H1 (cell line): ENCODE measurements around the gene MTO1. TPM values are rescaled to one million over a fixed set of nuclear protein-coding genes. Genes with fewer than 3 reads are reported as not detected.

Source experiments
- CTCF ChIA-PET: fragments of 300-600 bp; sonication (Branson Sonifier 250); formaldehyde crosslinking; loops from one replicate; lab custom pipeline; 2021; ENCODE audit not compliant: partially characterized antibody; lab: Charles Lee
- POLR2A ChIA-PET: fragments of 300-600 bp; sonication (Branson Sonifier 250); formaldehyde crosslinking; loops from one replicate; lab custom pipeline; 2021; ENCODE audit warnings: inconsistent platforms; ENCODE audit not compliant: partially characterized antibody; lab: Charles Lee
- DNase-seq, 2 experiments: peaks; one replicate each; pipeline versions ENCODE4 v3.0.0 to v3.0.0-alpha.2; 2010 to 2022; ENCODE audit warnings: low spot score in 2 of 2, low read depth in 1 of 2, mixed read lengths in 1 of 2
- FAIRE-seq: peaks from 2 replicates; lab custom pipeline; 2011; peaks lifted over from hg19 to GRCh38; lab: Jason Lieb, UNC
- H2AFZ ChIP-seq: 2 replicates; pipeline ENCODE4 v1.8.1; 2012; ENCODE audit warnings: low read length, inconsistent platforms
- H2AK5ac ChIP-seq: 2 replicates; pipeline ENCODE4 v1.6.1; 2013; ENCODE audit warnings: low read depth, low read length
- H2BK120ac ChIP-seq: replicated peaks from 2 replicates; pipeline ENCODE3; 2013; ENCODE audit warnings: low read depth, low read length, inconsistent platforms
- H2BK12ac ChIP-seq: 2 replicates; pipeline ENCODE4 v1.6.1; 2013; ENCODE audit warnings: low read depth, low read length
- H2BK15ac ChIP-seq: 2 replicates; pipeline ENCODE4 v1.6.1; 2013; ENCODE audit warnings: low read length
- H2BK20ac ChIP-seq: 2 replicates; pipeline ENCODE4 v1.6.1; 2013; ENCODE audit warnings: low read length
- H2BK5ac ChIP-seq: 2 replicates; pipeline ENCODE4 v1.6.1; 2013; ENCODE audit warnings: low read depth, low read length
- H3K14ac ChIP-seq: 2 replicates; pipeline ENCODE4 v1.6.1; 2013; ENCODE audit warnings: inconsistent platforms; ENCODE audit not compliant: insufficient read length
- H3K18ac ChIP-seq: 2 replicates; pipeline ENCODE4 v1.6.1; 2013; ENCODE audit warnings: low read length; ENCODE audit errors: extremely low read depth
- H3K23ac ChIP-seq: 2 replicates; pipeline ENCODE4 v1.6.1; 2013; ENCODE audit warnings: inconsistent platforms; ENCODE audit not compliant: insufficient read length
- H3K23me2 ChIP-seq: 2 replicates; pipeline ENCODE4 v1.6.1; 2013; ENCODE audit warnings: low read depth, low read length
- H3K27ac ChIP-seq: 2 replicates; pipeline ENCODE4 v1.6.1; 2011; ENCODE audit warnings: low read depth, low read length, inconsistent platforms
- H3K27me3 ChIP-seq, 4 experiments: replicated peaks in 1 of 4; 1 replicate in 1 of 4; 2 replicates in 3 of 4; pipeline versions ENCODE4 v1.6.1 to v1.8.1; 2011 to 2013; ENCODE audit warnings: low read length in 3 of 4, mild to moderate bottlenecking in 3 of 4, inconsistent platforms in 2 of 4, mixed read lengths in 2 of 4, moderate library complexity in 1 of 4; ENCODE audit not compliant: control insufficient read depth in 3 of 4, insufficient read depth in 3 of 4; ENCODE audit errors: extremely low read depth in 1 of 4
- H3K36me3 ChIP-seq, 4 experiments: 2 replicates each; pipeline versions ENCODE4 v1.6.1 to v1.8.1; 2011 to 2013; ENCODE audit warnings: mild to moderate bottlenecking in 4 of 4, low read length in 3 of 4, moderate library complexity in 2 of 4, control low read depth in 1 of 4, inconsistent platforms in 1 of 4; ENCODE audit not compliant: insufficient read depth in 4 of 4, control insufficient read depth in 2 of 4
- H3K4ac ChIP-seq: replicated peaks from 2 replicates; pipeline ENCODE3; 2013; ENCODE audit warnings: low read length, low read depth, mixed read lengths, inconsistent platforms; ENCODE audit not compliant: insufficient read length
- H3K4me1 ChIP-seq, 4 experiments: replicated peaks in 1 of 4; 1 replicate in 1 of 4; 2 replicates in 3 of 4; pipeline versions ENCODE4 v1.6.1 to v1.8.1; 2011 to 2013; ENCODE audit warnings: low read length in 3 of 4, inconsistent platforms in 2 of 4, mixed read lengths in 1 of 4; ENCODE audit not compliant: insufficient read depth in 4 of 4, control insufficient read depth in 3 of 4
- H3K4me2 ChIP-seq, 2 experiments: 2 replicates each; pipeline versions ENCODE4 v1.6.1 to v1.8.1; 2011 to 2013; ENCODE audit warnings: low read depth in 2 of 2, low read length in 2 of 2, control low read depth in 1 of 2, inconsistent platforms in 1 of 2, mild to moderate bottlenecking in 1 of 2; ENCODE audit not compliant: insufficient read depth in 1 of 2
- H3K4me3 ChIP-seq, 4 experiments: fragments of 200-600, 300-600 bp in 1 of 4; sonication (generic), shearing (Covaris generic), sonication (Bioruptor Twin) in 1 of 4; 2 replicates each; pipeline versions ENCODE4 v1.5.1 to v1.8.1; 2011 to 2016; ENCODE audit warnings: low read length in 4 of 4, low read depth in 3 of 4, control low read depth in 2 of 4, inconsistent platforms in 2 of 4, mild to moderate bottlenecking in 2 of 4, mixed read lengths in 1 of 4, moderate library complexity in 1 of 4; ENCODE audit not compliant: insufficient read depth in 2 of 4; ENCODE audit errors: extremely low read depth in 1 of 4
- H3K56ac ChIP-seq: replicated peaks from 2 replicates; pipeline ENCODE3; 2013; ENCODE audit warnings: low read depth, mild to moderate bottlenecking, mixed read lengths, low read length, inconsistent platforms; ENCODE audit not compliant: insufficient read length
- H3K79me1 ChIP-seq: 2 replicates; pipeline ENCODE4 v1.6.1; 2013; ENCODE audit warnings: low read depth, low read length, control low read depth
- H3K79me2 ChIP-seq, 2 experiments: 2 replicates each; pipeline versions ENCODE4 v1.6.1 to v1.8.1; 2012 to 2013; ENCODE audit warnings: low read length in 2 of 2, mild to moderate bottlenecking in 2 of 2, inconsistent platforms in 1 of 2; ENCODE audit not compliant: insufficient read depth in 2 of 2, control insufficient read depth in 1 of 2
- H3K9ac ChIP-seq, 4 experiments: replicated peaks in 1 of 4; 1 replicate in 1 of 4; 2 replicates in 3 of 4; pipeline versions ENCODE4 v1.6.1 to v1.8.1; 2011 to 2013; ENCODE audit warnings: low read depth in 3 of 4, low read length in 3 of 4, control low read depth in 2 of 4, mild to moderate bottlenecking in 2 of 4, moderate library complexity in 2 of 4, inconsistent platforms in 1 of 4; ENCODE audit errors: extremely low read depth in 1 of 4
- H3K9me3 ChIP-seq, 2 experiments: 2 replicates each; pipeline versions ENCODE4 v1.6.1 to v1.8.1; 2012 to 2013; ENCODE audit warnings: mild to moderate bottlenecking in 2 of 2, moderate library complexity in 2 of 2, control low read depth in 1 of 2, inconsistent platforms in 1 of 2, low read depth in 1 of 2, low read length in 1 of 2, mixed read lengths in 1 of 2; ENCODE audit not compliant: insufficient read depth in 2 of 2
- H4K20me1 ChIP-seq, 2 experiments: replicated peaks in 1 of 2; 2 replicates each; pipeline versions ENCODE3 to v1.8.1; 2011 to 2013; ENCODE audit warnings: inconsistent platforms in 2 of 2, low read length in 2 of 2, mild to moderate bottlenecking in 1 of 2; ENCODE audit not compliant: insufficient read depth in 2 of 2, control insufficient read depth in 1 of 2
- H4K5ac ChIP-seq: 2 replicates; pipeline ENCODE4 v1.6.1; 2013; ENCODE audit warnings: low read length, low read depth, mixed read lengths, inconsistent platforms; ENCODE audit not compliant: insufficient read length
- H4K8ac ChIP-seq: 2 replicates; pipeline ENCODE4 v1.8.0; 2013; ENCODE audit warnings: mild to moderate bottlenecking, moderate library complexity, low read length, inconsistent platforms; ENCODE audit not compliant: insufficient read depth; ENCODE audit errors: extremely low read depth
- H4K91ac ChIP-seq: replicated peaks from 2 replicates; pipeline ENCODE3; 2013; ENCODE audit warnings: low read length, mixed read lengths, inconsistent platforms; ENCODE audit not compliant: insufficient read length
- ASH2L ChIP-seq: fragments of 200-600, 300-600 bp; sonication (generic); IDR thresholded peaks from one replicate; pipeline ENCODE4 v1.7.1; 2017; ENCODE audit warnings: low read length
- CBX5 ChIP-seq: fragments of 300-800, 300-1000 bp; sonication (generic); IDR thresholded peaks from 2 replicates; pipeline ENCODE4 v1.7.1; 2016; ENCODE audit warnings: antibody characterized with exemption, low read length, low read depth
- CEBPB ChIP-seq: IDR thresholded peaks from 2 replicates; pipeline ENCODE4 v1.6.1; 2012; ENCODE audit warnings: low read depth, low read length
- CREB1 ChIP-seq: IDR thresholded peaks from 2 replicates; pipeline ENCODE4 v1.6.1; 2012; ENCODE audit warnings: inconsistent platforms
- EGR1 ChIP-seq: IDR thresholded peaks from 2 replicates; pipeline ENCODE4 v1.6.1; 2011; ENCODE audit warnings: low read depth, low read length, borderline replicate concordance
- HDAC6 ChIP-seq: IDR thresholded peaks from one replicate; pipeline ENCODE4 v1.7.1; 2012; ENCODE audit warnings: low read depth, mild to moderate bottlenecking, inconsistent platforms, low read length, moderate library complexity
- JUN ChIP-seq: IDR thresholded peaks from 2 replicates; pipeline ENCODE4 v1.6.1; 2011; ENCODE audit warnings: low read depth, mild to moderate bottlenecking, improper control_type of control experiment, low read length
- RNF2 ChIP-seq: fragments of 200-900, 300-1000 bp; sonication (generic); IDR thresholded peaks from 2 replicates; pipeline ENCODE4 v1.7.1; 2016; ENCODE audit warnings: borderline replicate concordance, low read depth, mild to moderate bottlenecking, antibody characterized with exemption, low read length; ENCODE audit not compliant: poor library complexity, severe bottlenecking; ENCODE audit errors: missing control alignments
- TCF12 ChIP-seq: IDR thresholded peaks from 2 replicates; pipeline ENCODE4 v1.6.1; 2011; ENCODE audit warnings: low read depth, mild to moderate bottlenecking, low read length
- YY1 ChIP-seq: IDR thresholded peaks from 2 replicates; pipeline ENCODE4 v1.6.1; 2011; ENCODE audit warnings: low read depth, mild to moderate bottlenecking, low read length
- whole genome bisulfite sequencing, 2 experiments: shearing (Covaris generic) in 1 of 2; methylation state at CpG; one replicate each; pipeline versions ENCODE4 v1.1.6 to v1.1.7; 2013 to 2015; ENCODE audit warnings: low lambda C conversion rate in 2 of 2, mixed read lengths in 2 of 2, inconsistent platforms in 1 of 2, low coverage in 1 of 2, missing lambda C conversion rate in 1 of 2; ENCODE audit not compliant: insufficient replicate concordance in 2 of 2, insufficient coverage in 1 of 2, insufficient read length in 1 of 2; ENCODE audit errors: extremely low coverage in 1 of 2, missing lambda C conversion rate in 1 of 2; 5-methylcytosine and 5-hydroxymethylcytosine counted together
- polyA plus RNA-seq, 7 experiments: library from polyadenylated mRNA; depleted of rRNA in 3 of 7; stranded (reverse) in 5 of 7; unstranded in 2 of 7; fragments of >200 nt in 5 of 7; fragments of 200-250 nt in 2 of 7; gene quantifications; 1 replicate in 5 of 7; 2 replicates in 1 of 7; 4 replicates in 1 of 7; pipeline versions ENCODE4 v1.2.1 to v1.2.3, GENCODE V29; 2011 to 2013; ENCODE audit warnings: missing spikeins in 2 of 7, mixed read lengths in 2 of 7
- total RNA-seq: library from RNA; stranded (reverse); fragmentation: NEBNext Ultra II Directional; extraction: Animal tissue kit (Norgen Biotek cat#: 25700); gene quantifications from 2 replicates; pipeline ENCODE4 v1.2.1, GENCODE V29; 2021
- TF ChIP-seq, protein P1 (sequence below): IDR thresholded peaks from 2 replicates; pipeline ENCODE4 v1.6.1; 2011; ENCODE audit warnings: low read length, improper control_type of control experiment
- TF ChIP-seq, protein P2 (sequence below): IDR thresholded peaks from 2 replicates; pipeline ENCODE4 v1.6.1; 2011; ENCODE audit warnings: low read depth, mild to moderate bottlenecking, low read length; ENCODE audit not compliant: insufficient read depth

Gene MTO1
- total and polyA plus RNA-seq, 2 of the 8 experiments (the other 6 are each of a cell fraction or from before 2014, with no cell fraction given), result 20.9 to 31.6 TPM

DNA sequence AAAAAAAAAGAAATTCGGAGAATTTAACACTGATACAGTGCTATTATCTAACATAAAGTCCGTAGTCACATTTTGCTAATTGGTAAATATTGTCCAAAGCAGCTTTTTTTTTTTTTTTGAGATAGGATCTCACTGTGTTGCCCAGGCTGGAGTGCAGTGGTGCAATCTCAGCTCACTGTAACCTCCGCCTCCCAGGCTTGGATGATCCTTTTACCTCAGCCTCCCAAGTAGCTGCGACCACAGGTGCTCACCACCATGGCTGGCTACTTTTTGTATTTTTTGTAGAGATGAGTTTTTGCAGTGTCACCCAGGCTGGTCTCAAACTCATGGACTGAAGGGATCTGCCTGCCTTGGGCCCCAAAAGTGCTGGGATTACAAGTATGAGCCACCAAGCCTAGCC, 15.9 kb downstream of the MTO1 start:
- H2BK5ac ChIP-seq, result no peak overlapping the region
- H3K79me2 ChIP-seq, result no peaks in the 10 kb centered on the region
- TF ChIP-seq RNF2 (no peak), CREB1 (no peak), EGR1 (no peak), CBX5 (no peak), JUN (no peak), ASH2L (no peak), HDAC6 (no peak), TCF12 (no peak), YY1 (no peak), CEBPB (no peak)
- TF ChIP-seq, protein P1, sequence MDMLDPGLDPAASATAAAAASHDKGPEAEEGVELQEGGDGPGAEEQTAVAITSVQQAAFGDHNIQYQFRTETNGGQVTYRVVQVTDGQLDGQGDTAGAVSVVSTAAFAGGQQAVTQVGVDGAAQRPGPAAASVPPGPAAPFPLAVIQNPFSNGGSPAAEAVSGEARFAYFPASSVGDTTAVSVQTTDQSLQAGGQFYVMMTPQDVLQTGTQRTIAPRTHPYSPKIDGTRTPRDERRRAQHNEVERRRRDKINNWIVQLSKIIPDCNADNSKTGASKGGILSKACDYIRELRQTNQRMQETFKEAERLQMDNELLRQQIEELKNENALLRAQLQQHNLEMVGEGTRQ, result no peak
- TF ChIP-seq, protein P2, sequence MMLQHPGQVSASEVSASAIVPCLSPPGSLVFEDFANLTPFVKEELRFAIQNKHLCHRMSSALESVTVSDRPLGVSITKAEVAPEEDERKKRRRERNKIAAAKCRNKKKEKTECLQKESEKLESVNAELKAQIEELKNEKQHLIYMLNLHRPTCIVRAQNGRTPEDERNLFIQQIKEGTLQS, result no peak
- TF ChIP-seq, all 59 proteins: peak for 0
- Histone ChIP-seq H2AFZ (no peak overlapping the region), H3K14ac (no peak overlapping the region), H2BK15ac (no peak overlapping the region), H3K27ac (no peak overlapping the region), H2AK5ac (no peak overlapping the region), H3K27me3 (no peaks in the 10 kb centered on the region), H4K5ac (no peak overlapping the region), H2BK20ac (no peak overlapping the region), H3K23ac (no peak overlapping the region), H3K18ac (no peak overlapping the region), H3K4me1 (no peaks in the 10 kb centered on the region), H4K20me1 (no peaks in the 10 kb centered on the region), H3K23me2 (no peaks in the 10 kb centered on the region), H4K91ac (no peak overlapping the region), H3K4ac (no peak overlapping the region), H3K36me3 (peaks cover 10 to 50% (median 32%) of the 10 kb centered on the region in 4 experiments; a peak in 7 of 8 replicates), H3K4me2 (no peak overlapping the region), H3K9me3 (no peaks in the 10 kb centered on the region), H3K4me3 (no peak overlapping the region), H2BK12ac (no peak overlapping the region), H4K8ac (no peak overlapping the region), H3K56ac (no peak overlapping the region), H3K79me1 (no peaks in the 10 kb centered on the region), H3K9ac (no peak overlapping the region), H2BK120ac (no peak overlapping the region)
- FAIRE-seq (no peak), DNase-seq (no peak)
- 88% methylated on average over 4 of the region's 4 CpGs; no CpG with 5 or more reads in 1 of the 2 experiments for WGBS, 2 experiments
- CTCF ChIA-PET, result interaction anchor here (0.6 kb wide), 1 partner anchor 136 kb away, joined by 3 read pairs; no protein-coding TSS in a partner anchor
- POLR2A ChIA-PET, result interaction anchor here (0.6 to 1.1 kb wide), 4 partner anchors 10 to 41 kb away, joined by 3 read pairs; no protein-coding TSS in a partner anchor
